ENCODE results near the gene CTRB2. TPM values are rescaled to one million over a fixed set of nuclear protein-coding genes. Genes with fewer than 3 reads are reported as not detected.
A peak's percentile ranks its signal among the peaks of the same experiment; 100 is the strongest.

Gene CTRB2
- total RNA-seq, 4 donors from 2014 or later: 1.9 TPM; not detected in 3

DNA sequence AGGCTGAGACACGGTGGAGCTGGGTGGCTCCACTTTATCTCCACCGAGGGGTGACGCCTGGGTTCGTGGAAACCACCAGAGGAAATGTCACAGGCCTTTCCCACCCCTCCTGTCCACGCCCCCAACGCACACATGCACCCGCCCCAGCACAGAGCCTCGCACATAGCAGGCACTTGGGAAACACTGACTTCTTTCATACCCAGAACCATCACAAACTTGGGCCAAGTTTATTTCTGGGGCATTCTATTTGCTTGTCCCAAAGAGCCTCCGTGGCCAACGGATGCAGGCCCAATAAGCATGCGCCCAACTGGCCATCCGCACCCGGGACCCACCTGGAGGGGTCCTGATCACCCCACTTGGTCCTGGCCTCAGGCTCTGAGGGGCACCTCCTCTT is 41.2 kb upstream of the CTRB2 start:
- no peak overlapping the region for H3K4me3 ChIP-seq (ENCODE audit: low read depth, poor library complexity, severe bottlenecking)
- 56 to 59% methylated on average over 13 of the region's 13 CpGs for WGBS, 2 donors
- no peak for DNase-seq (ENCODE audit: low spot score in 2 of 2)
- intact Hi-C loops (cut with DNase I; ENCODE audit: low total_unique reads): no loop called here
- no peak for TF ChIP-seq POLR2A (IDR thresholded peaks at IDR 0.05)
- TF ChIP-seq, protein P1, sequence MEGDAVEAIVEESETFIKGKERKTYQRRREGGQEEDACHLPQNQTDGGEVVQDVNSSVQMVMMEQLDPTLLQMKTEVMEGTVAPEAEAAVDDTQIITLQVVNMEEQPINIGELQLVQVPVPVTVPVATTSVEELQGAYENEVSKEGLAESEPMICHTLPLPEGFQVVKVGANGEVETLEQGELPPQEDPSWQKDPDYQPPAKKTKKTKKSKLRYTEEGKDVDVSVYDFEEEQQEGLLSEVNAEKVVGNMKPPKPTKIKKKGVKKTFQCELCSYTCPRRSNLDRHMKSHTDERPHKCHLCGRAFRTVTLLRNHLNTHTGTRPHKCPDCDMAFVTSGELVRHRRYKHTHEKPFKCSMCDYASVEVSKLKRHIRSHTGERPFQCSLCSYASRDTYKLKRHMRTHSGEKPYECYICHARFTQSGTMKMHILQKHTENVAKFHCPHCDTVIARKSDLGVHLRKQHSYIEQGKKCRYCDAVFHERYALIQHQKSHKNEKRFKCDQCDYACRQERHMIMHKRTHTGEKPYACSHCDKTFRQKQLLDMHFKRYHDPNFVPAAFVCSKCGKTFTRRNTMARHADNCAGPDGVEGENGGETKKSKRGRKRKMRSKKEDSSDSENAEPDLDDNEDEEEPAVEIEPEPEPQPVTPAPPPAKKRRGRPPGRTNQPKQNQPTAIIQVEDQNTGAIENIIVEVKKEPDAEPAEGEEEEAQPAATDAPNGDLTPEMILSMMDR (IDR thresholded peaks at IDR 0.05): no peak

DNA sequence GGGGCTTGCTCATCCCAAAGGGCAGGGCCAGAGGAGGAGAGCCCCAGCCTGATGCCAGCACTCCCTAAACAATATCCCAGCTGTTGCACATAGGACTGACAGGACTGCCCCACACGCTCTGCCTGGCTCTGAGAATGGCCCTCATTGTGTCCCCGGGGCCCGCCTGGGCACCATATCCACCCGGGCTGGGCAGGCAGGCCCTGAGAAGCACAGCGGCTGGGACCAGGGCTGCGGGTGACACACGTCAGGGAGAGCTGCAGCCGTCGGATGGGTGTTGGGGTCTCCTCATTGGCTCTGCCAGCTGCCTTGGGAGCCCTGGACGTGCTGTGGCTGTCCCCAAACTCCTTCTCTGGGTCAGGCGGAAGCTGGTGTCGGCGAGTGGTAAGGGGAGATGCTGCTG is 40.3 kb upstream of the CTRB2 start:
- DNase-seq (ENCODE audit: low spot score in 2 of 2): no peak
- no peak for TF ChIP-seq POLR2A (IDR thresholded peaks at IDR 0.05)
- TF ChIP-seq, protein P1 (IDR thresholded peaks at IDR 0.05): no peak
- H3K4me3 ChIP-seq (ENCODE audit: low read depth, poor library complexity, severe bottlenecking): no peak overlapping the region
- WGBS, 2 donors: 81% methylated on average over 13 of the region's 13 CpGs
- intact Hi-C loops (cut with DNase I; ENCODE audit: low total_unique reads): no loop called here

DNA sequence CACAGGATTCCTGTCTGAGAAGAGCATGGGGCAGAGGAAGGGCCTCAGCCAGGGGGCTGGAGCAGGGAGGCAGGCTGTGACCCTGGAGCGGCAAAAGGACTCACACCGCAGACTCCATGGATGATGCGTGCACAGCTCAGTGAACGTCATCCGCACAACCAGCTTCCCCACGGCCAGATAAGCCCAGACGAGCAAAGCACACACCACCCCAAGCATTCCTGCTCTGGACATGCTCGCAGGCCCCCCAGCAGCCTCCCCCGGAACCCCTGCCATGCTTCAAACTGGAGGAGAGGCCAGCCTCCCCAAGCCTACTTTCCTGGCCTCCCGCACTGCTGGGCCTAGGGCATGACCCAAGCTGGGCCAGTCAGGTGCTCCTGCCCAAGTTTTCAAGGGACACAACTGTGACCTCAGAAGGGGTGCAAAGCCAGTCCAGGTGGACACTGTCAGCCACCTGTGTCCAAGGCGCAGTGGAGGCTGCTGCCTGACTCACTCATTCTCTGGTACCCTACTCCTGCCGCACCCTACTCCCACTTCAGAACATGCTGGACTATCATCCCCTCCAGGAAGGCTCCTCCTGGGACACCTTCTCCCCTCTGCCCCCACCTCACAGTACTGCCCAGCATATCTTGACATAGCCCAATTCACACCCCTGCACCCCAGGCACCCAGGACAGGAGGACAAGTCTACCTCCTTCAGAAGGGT is 39.7 kb upstream of the CTRB2 start:
- TF ChIP-seq POLR2A (IDR thresholded peaks at IDR 0.05): no peak
- TF ChIP-seq, protein P1 (IDR thresholded peaks at IDR 0.05): no peak
- H3K4me3 ChIP-seq (ENCODE audit: low read depth, poor library complexity, severe bottlenecking): no peak overlapping the region
- WGBS, 2 donors: 89 to 94% methylated on average over 10 to 12 of the region's 12 CpGs
- intact Hi-C loops (cut with DNase I; ENCODE audit: low total_unique reads): no loop called here
- DNase-seq (ENCODE audit: low spot score in 2 of 2): no peak

DNA sequence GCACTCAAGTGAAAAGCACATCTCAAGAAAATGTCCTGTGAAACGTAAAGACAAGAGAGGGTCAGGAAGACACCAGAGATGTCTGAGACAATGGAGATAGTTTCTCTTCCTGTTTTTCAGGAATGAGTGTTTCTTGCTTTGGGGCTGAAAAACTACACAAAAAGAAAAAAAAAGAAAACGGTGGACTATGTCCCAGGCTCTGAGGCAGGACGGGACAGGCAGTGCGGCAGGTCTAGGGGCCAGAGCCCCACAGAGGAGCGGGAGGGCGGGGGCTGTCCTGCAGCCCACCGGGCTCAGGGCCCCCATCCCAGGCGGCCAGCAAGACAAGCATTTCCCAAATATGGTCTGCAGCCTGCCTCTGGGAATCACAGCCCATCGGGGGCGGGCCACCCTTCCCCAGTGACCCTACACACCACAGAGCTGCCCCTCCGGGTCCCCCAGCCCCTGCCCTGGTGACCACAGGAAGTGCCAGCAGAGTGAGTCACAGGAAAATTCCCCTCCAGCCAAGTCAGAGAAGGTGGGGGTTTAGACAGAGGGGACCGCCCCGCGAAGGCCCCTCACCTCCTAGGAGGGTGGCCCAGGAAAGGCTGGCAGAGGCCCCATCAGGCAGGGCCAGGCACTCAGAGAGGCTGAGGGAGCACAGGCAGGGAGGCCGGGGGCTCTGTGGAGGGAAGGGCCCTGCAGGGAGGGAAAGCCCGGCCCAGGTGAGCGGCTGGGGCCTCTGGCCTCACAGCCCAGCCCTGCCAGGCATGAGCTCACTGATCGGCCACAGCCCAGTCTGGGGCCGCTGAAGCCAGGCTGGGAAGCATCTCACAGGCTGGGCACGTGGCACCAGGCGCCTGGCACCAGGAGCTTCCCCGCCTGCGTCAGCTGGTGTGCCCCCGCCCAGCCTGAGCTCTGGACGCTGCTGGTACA is 38.1 kb upstream of the CTRB2 start:
- H3K4me3 ChIP-seq (ENCODE audit: low read depth, poor library complexity, severe bottlenecking): no peak overlapping the region
- peak in 1 of 2 donors; percentile 58 for DNase-seq (ENCODE audit: low spot score in 2 of 2)
- intact Hi-C loops (cut with DNase I; ENCODE audit: low total_unique reads): no loop called here
- WGBS, 2 donors: 34 to 35% methylated on average over 20 to 25 of the region's 25 CpGs
- TF ChIP-seq POLR2A (IDR thresholded peaks at IDR 0.05): no peak
- TF ChIP-seq, protein P1 (IDR thresholded peaks at IDR 0.05): no peak

DNA sequence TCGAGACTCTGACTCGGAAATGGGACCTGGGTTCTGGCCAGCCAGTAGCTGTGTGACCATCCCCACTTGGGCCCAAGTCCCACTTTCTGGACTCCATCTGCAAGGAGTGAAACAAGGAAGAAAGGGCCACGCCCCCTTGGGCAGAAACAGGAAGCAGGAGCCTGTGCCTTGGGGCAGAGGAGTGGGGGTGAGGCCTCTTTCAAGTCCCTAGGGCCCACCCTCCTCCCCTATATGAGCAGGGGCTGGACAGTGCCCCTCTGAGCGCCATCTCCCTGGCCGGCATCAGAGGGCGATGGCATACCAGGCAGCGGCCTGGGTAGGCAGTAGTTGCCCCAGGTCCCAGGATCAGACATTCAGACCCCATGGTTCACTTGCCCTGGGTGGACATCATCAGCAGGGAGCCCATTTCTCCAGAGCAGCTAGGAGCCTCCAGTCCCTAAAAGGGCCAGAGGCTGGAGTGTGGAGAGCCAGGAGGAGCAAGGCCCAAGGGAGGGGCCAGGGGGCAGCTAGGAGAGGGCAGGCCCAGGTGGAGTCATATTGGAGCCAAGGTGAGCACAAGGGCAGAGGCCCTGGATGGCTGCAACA is 37.4 kb upstream of the CTRB2 start:
- TF ChIP-seq POLR2A (IDR thresholded peaks at IDR 0.05): no peak
- TF ChIP-seq, protein P1 (IDR thresholded peaks at IDR 0.05): no peak
- 68 to 70% methylated on average over 5 to 7 of the region's 7 CpGs for WGBS, 2 donors
- DNase-seq (ENCODE audit: low spot score in 2 of 2): no peak
- no peak overlapping the region for H3K4me3 ChIP-seq (ENCODE audit: low read depth, poor library complexity, severe bottlenecking)
- intact Hi-C loops (cut with DNase I; ENCODE audit: low total_unique reads): no loop called here

Measured in lower leg skin (tissue), 4 donors.